ENCODE measurements around the gene SLC16A1. TPM values are rescaled to one million over a fixed set of nuclear protein-coding genes. Genes with fewer than 3 reads are reported as not detected.

SLC16A1 gene
- polyA plus RNA-seq, 1 of the 3 experiments (the other 2 are of a cell fraction): 34.2 TPM

- Histone ChIP-seq H3K27me3 (ENCODE audit: insufficient read depth) (no peaks in the 10 kb centered on the region), H3K4me1 (ENCODE audit: control insufficient read depth in 1 of 2, insufficient read depth in 2 of 2, low read depth in 1 of 2, low read length in 1 of 2) (peaks cover 4 to 5% of the 10 kb centered on the region in 2 experiments; a peak in 2 of 4 replicates), H3K9ac (no peak overlapping the region), H3F3A (replicated peaks; ENCODE audit: insufficient read depth) (no peaks in the 10 kb centered on the region), H3K9me2 (no peaks in the 10 kb centered on the region), H2AFZ (ENCODE audit: low read depth) (no peak overlapping the region), H3K9me3 (no peaks in the 10 kb centered on the region), H3K4me2 (no peak overlapping the region), H3K4me3 (ENCODE audit: low read depth in 2 of 2, low read length in 1 of 2) (no peak overlapping the region), H4K20me1 (ENCODE audit: insufficient read depth) (no peaks in the 10 kb centered on the region), H3K27ac (ENCODE audit: low read depth in 2 of 2, low read length in 1 of 2) (no peak overlapping the region), H3K79me2 (ENCODE audit: insufficient read depth) (no peaks in the 10 kb centered on the region), H3K36me3 (replicated peaks in 1 of 2; ENCODE audit: control insufficient read depth in 1 of 2, insufficient read depth in 2 of 2, low read length in 1 of 2) (no peaks in the 10 kb centered on the region)
- ChIA-PET POLR2A (no interaction called here), CTCF (interaction anchor here (1.2 to 3.3 kb wide), 2 partner anchors 22 to 140 kb away, joined by 3 to 12 read pairs; no protein-coding TSS in a partner anchor)
- no peak for DNase-seq
- TF ChIP-seq, protein P1, sequence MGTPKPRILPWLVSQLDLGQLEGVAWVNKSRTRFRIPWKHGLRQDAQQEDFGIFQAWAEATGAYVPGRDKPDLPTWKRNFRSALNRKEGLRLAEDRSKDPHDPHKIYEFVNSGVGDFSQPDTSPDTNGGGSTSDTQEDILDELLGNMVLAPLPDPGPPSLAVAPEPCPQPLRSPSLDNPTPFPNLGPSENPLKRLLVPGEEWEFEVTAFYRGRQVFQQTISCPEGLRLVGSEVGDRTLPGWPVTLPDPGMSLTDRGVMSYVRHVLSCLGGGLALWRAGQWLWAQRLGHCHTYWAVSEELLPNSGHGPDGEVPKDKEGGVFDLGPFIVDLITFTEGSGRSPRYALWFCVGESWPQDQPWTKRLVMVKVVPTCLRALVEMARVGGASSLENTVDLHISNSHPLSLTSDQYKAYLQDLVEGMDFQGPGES (IDR thresholded peaks at IDR 0.05; ENCODE audit: low read depth, low read length): no peak
- TF ChIP-seq ELF1 (IDR thresholded peaks at IDR 0.05) (no peak), TEAD4 (IDR thresholded peaks at IDR 0.05; ENCODE audit: borderline replicate concordance, insufficient read depth) (no peak), EZH2phosphoT487 (IDR thresholded peaks at IDR 0.05; ENCODE audit: borderline replicate concordance, low read depth) (no peak), SMC3 (IDR thresholded peaks at IDR 0.05; ENCODE audit: low read depth, low read length) (no peak), GATA2 (CRISPR knock-in tag; IDR thresholded peaks at IDR 0.05) (no peak)
These were observed 53.8 kb downstream of the SLC16A1 start for GRCh38 chr1:112902221-112902620.

DNA sequence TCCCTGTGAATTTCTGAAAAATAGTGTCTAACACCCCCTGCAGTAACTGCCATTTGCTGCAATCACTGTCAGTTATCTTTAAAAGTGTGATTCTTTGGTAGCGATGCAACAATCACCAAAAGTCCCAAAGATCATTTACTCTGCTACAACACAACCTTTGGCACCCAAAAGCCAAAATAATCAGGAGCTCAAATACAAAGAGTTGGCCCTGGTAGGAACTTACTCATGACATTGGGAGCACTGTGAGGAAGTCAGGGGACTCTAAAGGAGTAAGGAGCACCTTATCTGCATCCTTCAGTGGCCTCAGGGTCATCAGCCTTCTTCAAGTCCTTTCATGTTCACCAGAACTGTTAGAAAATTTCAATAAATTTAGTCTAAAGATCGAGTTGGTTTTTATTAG is 54.6 kb downstream of the SLC16A1 start:
- no peaks in the 10 kb centered on the region for H3K27me3 ChIP-seq (ENCODE audit: insufficient read depth)
- H3K9me2 ChIP-seq: no peaks in the 10 kb centered on the region
- H3K9ac ChIP-seq: no peak overlapping the region
- 84% methylated on average over 2 of the region's 2 CpGs for WGBS (ENCODE audit: low lambda C conversion rate)
- no peak overlapping the region for H3K4me3 ChIP-seq (ENCODE audit: low read depth in 2 of 2, low read length in 1 of 2)
- H3K4me1 ChIP-seq (ENCODE audit: control insufficient read depth in 1 of 2, insufficient read depth in 2 of 2, low read depth in 1 of 2, low read length in 1 of 2): peaks cover 4 to 5% of the 10 kb centered on the region in 2 experiments; a peak in 2 of 4 replicates
- no peaks in the 10 kb centered on the region for H3F3A ChIP-seq (replicated peaks; ENCODE audit: insufficient read depth)
- H2AFZ ChIP-seq (ENCODE audit: low read depth): no peak overlapping the region
- 0 out of 2 replicates have a peak, but pooled peaks cover 5% of the 10 kb centered on the region for H3K9me3 ChIP-seq
- no peaks in the 10 kb centered on the region for H4K20me1 ChIP-seq (ENCODE audit: insufficient read depth)
- no peak for DNase-seq
- H3K36me3 ChIP-seq (replicated peaks in 1 of 2; ENCODE audit: control insufficient read depth in 1 of 2, insufficient read depth in 2 of 2, low read length in 1 of 2): no peaks in the 10 kb centered on the region
- no peaks in the 10 kb centered on the region for H3K79me2 ChIP-seq (ENCODE audit: insufficient read depth)
- TF ChIP-seq MEF2A (IDR thresholded peaks at IDR 0.05; ENCODE audit: borderline replicate concordance, low read depth): no peak
- CTCF ChIA-PET: interaction anchor here (3.3 kb wide), 1 partner anchor 141 kb away, joined by 12 read pairs; no protein-coding TSS in a partner anchor
- H3K4me2 ChIP-seq: no peak overlapping the region
- POLR2A ChIA-PET: no interaction called here
- H3K27ac ChIP-seq (ENCODE audit: low read depth in 2 of 2, low read length in 1 of 2): no peak overlapping the region

DNA sequence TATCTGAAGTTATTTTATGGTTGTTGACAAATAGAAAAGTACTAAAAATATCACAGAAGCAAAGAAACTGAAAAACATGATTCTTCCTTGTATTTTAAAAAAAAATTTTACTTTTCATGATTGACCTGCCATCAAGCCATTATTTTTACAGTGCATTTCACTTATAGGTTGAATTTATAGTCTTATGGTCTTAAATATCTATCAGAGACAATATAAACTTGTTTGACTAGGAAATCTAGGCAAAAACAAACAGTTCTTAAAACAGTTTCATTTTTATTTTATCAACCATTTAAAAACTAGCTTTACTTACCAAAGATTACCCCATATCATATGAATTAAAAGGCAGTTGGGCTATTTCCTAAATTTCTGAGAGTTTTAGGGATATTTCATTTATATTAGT is 59.2 kb downstream of the SLC16A1 start:
- Histone ChIP-seq H3K9me2 (no peaks in the 10 kb centered on the region), H3K4me3 (ENCODE audit: low read depth in 2 of 2, low read length in 1 of 2) (no peak overlapping the region), H3K4me2 (no peak overlapping the region), H3K27me3 (ENCODE audit: insufficient read depth) (no peaks in the 10 kb centered on the region), H3K36me3 (replicated peaks in 1 of 2; ENCODE audit: control insufficient read depth in 1 of 2, insufficient read depth in 2 of 2, low read length in 1 of 2) (no peaks in the 10 kb centered on the region), H3K27ac (ENCODE audit: low read depth in 2 of 2, low read length in 1 of 2) (no peak overlapping the region), H3K79me2 (ENCODE audit: insufficient read depth) (no peaks in the 10 kb centered on the region), H3K9ac (no peak overlapping the region), H3K9me3 (0 out of 2 replicates have a peak, but pooled peaks cover 5% of the 10 kb centered on the region), H4K20me1 (ENCODE audit: insufficient read depth) (no peaks in the 10 kb centered on the region), H3F3A (replicated peaks; ENCODE audit: insufficient read depth) (no peaks in the 10 kb centered on the region), H2AFZ (ENCODE audit: low read depth) (no peak overlapping the region), H3K4me1 (ENCODE audit: control insufficient read depth in 1 of 2, insufficient read depth in 2 of 2, low read depth in 1 of 2, low read length in 1 of 2) (no peaks in the 10 kb centered on the region)
- ChIA-PET POLR2A (no interaction called here), CTCF (interaction anchor here (1.2 to 2.2 kb wide), 2 partner anchors 15 to 176 kb away, joined by 6 to 7 read pairs; partner anchors contain the start of gene LRIG2)
- no peak for DNase-seq
- TF ChIP-seq RXRA (IDR thresholded peaks at IDR 0.05; ENCODE audit: borderline replicate concordance, low read depth): no peak
- TF ChIP-seq, protein P2, sequence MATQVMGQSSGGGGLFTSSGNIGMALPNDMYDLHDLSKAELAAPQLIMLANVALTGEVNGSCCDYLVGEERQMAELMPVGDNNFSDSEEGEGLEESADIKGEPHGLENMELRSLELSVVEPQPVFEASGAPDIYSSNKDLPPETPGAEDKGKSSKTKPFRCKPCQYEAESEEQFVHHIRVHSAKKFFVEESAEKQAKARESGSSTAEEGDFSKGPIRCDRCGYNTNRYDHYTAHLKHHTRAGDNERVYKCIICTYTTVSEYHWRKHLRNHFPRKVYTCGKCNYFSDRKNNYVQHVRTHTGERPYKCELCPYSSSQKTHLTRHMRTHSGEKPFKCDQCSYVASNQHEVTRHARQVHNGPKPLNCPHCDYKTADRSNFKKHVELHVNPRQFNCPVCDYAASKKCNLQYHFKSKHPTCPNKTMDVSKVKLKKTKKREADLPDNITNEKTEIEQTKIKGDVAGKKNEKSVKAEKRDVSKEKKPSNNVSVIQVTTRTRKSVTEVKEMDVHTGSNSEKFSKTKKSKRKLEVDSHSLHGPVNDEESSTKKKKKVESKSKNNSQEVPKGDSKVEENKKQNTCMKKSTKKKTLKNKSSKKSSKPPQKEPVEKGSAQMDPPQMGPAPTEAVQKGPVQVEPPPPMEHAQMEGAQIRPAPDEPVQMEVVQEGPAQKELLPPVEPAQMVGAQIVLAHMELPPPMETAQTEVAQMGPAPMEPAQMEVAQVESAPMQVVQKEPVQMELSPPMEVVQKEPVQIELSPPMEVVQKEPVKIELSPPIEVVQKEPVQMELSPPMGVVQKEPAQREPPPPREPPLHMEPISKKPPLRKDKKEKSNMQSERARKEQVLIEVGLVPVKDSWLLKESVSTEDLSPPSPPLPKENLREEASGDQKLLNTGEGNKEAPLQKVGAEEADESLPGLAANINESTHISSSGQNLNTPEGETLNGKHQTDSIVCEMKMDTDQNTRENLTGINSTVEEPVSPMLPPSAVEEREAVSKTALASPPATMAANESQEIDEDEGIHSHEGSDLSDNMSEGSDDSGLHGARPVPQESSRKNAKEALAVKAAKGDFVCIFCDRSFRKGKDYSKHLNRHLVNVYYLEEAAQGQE (IDR thresholded peaks at IDR 0.05; ENCODE audit: low read depth, low read length): no peak
